ENCODE results near the gene HDAC7.

HDAC7 gene

DNA sequence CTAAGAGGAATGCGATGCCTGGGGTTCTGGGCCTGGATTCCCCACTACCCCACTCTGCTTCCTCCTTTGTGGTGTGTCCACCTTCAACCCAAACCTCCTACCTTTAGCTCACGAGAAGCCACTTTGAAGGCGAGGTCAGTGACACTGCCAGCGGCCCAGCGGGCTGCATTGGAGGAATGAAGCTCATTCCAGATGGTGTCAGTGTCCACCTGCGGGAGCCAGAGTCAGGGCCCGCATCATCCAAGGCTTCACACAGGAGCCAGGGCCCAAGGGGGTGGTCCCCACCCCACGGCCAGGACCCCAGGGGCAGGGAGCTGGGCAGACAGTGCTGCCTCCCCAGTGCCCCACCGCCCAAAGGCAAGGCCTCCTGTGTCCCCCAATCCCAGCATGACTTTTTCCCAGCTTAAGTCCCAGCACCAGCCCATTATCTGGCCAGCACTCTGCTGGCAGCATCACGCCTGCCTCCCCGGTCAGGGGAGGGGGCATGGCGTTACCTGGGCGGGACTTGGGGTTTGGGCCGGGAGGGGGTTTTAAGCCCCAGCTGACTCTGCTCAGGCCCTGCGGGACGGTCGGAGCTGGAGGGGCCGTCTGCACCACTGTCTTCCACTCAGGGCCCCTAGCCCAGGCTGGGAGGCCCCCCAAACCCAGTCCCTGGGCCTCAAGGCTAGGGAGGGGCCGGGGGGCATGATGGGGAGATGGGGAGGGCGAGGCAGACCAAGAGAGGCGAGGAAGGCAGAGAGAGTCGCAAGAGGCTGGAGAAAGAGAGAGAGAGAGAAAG lies 29.8 kb downstream of the HDAC7 start:
- TF ChIP-seq, protein P1, sequence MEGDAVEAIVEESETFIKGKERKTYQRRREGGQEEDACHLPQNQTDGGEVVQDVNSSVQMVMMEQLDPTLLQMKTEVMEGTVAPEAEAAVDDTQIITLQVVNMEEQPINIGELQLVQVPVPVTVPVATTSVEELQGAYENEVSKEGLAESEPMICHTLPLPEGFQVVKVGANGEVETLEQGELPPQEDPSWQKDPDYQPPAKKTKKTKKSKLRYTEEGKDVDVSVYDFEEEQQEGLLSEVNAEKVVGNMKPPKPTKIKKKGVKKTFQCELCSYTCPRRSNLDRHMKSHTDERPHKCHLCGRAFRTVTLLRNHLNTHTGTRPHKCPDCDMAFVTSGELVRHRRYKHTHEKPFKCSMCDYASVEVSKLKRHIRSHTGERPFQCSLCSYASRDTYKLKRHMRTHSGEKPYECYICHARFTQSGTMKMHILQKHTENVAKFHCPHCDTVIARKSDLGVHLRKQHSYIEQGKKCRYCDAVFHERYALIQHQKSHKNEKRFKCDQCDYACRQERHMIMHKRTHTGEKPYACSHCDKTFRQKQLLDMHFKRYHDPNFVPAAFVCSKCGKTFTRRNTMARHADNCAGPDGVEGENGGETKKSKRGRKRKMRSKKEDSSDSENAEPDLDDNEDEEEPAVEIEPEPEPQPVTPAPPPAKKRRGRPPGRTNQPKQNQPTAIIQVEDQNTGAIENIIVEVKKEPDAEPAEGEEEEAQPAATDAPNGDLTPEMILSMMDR (IDR thresholded peaks at IDR 0.05; ENCODE audit: extremely low read depth, missing control alignments), result no peak
- no peak for DNase-seq (ENCODE audit: low spot score)

DNA sequence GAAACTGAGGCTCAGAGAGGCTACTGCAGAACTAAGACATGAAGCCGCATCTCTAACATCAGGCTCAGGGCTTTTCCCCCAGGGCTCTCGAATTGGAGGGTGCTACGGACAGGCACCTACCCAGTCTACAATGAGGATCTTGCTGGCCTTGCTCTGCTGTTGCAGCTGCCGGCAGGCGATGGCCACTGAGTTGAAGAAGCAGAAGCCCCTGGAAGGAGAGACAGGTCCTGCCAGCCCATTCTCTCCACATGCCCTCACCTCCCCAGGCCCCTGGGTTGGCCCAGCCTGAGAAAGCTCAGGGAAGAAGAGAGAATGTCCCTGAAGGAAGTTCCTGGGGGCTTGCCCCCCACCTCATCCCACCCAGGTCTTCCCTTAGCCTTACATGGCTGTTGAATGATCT lies 30.6 kb downstream of the HDAC7 start:
- no peak for DNase-seq (ENCODE audit: low spot score)
- TF ChIP-seq, protein P1 (IDR thresholded peaks at IDR 0.05; ENCODE audit: extremely low read depth, missing control alignments), result no peak

DNA sequence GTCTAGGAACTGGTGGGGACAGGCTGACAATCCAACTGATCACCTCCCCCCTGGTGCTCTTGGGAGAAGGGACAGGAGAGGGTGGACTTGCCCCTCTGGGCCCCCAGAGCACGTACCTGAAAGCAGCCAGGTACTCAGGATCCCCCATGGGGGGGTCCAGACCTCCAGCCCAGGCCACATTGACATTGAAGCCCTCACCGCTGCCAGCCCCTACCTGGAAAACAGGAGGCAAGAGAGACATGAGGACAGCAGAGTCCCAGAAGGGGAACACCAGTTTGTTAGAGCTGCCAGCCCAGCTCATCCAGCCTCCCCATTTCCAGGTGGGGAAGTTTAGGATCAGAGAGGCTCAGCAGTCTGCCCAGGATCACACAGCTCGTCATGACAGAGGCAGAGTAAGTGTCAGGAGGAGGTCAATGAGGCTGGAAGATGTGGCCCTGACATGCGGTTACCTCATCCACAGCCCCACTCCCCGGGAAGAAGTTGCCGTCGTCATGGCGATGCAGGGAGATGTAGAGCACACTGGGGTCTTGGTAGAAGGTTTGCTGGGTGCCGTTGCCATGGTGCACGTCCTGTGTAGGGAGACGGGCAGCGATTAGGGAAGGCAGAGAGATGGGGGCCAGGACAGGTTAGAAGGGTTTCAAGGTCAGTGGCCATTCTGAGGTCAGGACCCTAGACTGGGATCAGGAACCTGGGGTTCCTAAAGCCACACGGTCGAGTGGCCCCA lies 31.9 kb downstream of the HDAC7 start:
- DNase-seq (ENCODE audit: low spot score), result no peak
- TF ChIP-seq, protein P1 (IDR thresholded peaks at IDR 0.05; ENCODE audit: extremely low read depth, missing control alignments), result no peak

DNA sequence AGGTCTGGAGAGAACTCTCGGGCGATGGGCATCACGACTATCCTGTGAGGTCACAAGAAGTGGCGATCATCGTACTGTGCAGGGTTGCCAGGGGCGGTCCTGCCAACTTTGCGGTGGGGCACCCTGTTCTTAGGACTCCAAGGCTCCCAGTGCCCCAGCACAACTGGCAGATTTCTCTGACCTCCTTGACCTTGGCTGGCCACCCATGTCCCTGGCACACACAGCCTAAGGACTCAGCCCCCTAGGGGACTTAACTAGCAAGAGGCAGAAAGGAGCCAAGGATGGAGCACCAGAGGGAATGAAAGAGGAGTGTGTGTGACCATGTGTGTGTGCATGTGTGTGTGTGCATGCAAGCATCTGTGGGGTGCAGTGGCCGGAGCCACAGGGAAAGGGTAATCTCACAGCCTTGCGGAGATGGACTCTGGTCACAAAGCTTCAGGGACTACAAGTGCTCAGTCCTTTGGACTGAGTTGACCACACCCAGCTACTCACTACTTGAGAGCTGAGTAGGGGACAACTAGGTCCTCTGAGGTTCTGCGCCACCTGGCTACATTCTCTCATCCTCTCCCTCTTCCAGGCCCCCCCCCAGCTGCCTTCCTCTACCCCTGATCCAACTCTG lies 32.9 kb downstream of the HDAC7 start:
- TF ChIP-seq, protein P1 (IDR thresholded peaks at IDR 0.05; ENCODE audit: extremely low read depth, missing control alignments), result no peak
- no peak for DNase-seq (ENCODE audit: low spot score)

DNA sequence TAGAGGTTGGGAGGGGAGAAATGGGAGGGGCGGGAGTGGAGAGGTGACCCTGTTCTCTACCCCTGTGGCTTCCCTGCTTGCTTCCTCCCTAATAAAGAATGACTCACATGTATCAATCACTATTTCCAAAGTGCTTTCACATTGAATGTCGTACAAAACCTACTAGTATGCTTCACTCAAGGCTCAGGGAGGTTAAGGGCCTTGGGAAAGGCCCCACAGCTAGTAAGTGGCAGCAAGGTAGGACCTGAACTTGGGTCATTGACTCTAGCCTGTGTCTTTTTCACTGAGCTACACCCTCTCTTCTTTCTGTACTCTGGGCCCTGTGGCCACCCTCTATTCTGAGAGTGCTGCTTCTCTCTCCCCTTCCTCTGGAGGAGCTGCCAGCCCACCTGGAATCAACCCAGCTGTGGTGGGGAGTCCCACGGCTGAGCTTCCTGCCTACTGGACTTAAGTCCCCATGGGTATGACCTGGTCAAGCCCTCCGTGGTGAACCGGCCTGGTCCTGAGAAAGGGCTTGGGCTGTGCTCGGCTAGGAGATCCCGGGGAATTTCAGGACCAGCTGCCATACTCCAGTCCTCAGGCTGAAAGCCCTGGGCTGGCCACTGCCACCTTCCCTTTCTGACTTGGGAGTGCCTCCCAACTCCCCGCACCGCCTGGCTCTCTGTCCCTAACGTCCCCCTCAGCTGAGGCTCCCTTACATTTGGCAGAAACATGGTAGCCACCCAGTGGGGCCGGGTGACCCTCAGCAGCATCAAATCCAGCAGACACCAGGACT lies 33.6 kb downstream of the HDAC7 start:
- DNase-seq (ENCODE audit: low spot score), result no peak
- TF ChIP-seq, protein P1 (IDR thresholded peaks at IDR 0.05; ENCODE audit: extremely low read depth, missing control alignments), result no peak

DNA sequence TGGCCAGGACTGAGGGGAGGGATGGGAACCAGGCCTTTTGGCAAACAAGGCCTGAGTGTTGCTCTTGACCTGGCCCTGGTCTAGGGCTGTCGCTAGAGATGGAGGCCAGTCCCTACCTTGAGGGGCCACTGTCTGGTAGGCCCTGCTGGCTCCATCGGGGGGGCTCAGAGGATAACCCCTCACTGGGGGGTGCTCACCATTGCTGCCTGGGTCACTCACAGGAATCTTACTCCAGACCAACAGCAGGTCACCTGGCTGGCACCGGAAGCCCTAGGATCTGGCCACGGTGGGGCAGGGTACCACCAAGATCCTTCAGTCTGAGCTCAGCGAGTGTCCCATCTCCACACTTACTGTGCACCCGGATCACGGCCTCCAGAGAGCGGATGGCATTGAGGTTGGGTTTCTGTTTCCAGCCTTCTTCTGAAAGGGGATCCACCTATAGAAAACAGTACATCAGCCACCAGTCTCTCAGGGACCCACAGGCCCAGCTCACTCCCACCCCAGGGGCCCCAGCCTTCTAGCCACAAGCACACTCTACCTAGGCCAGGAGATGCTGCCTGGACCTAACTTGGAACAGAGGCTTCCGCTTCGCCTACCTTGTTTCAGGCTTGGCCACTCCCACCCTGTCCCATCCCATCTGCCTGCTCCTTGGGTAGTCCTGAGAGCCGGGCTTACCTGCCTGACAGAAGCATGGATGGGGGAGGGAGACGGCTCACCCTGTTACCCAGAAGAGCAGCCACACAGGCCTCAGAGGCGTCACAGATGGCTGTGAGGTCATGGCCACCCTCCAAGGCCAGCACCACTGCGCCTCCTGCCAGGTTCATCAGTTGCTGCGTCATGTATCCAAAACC lies 34.4 kb downstream of the HDAC7 start:
- DNase-seq (ENCODE audit: low spot score), result no peak
- TF ChIP-seq, protein P1 (IDR thresholded peaks at IDR 0.05; ENCODE audit: extremely low read depth, missing control alignments), result no peak

All from GM20000 (cell line).